HEK293 (cell line): ENCODE measurements around the gene RPS10.

Experiments used
- HIC1 ChIP-seq: fragments of 450-650 bp; formaldehyde crosslinking; IDR thresholded peaks from 2 replicates; pipeline ENCODE4 v1.5.1; 2016; ENCODE audit warnings: missing biosample characterization, missing genetic modification characterization
- PRDM1 ChIP-seq: fragments of 450-650 bp; formaldehyde crosslinking; IDR thresholded peaks from 2 replicates; pipeline ENCODE4; 2016; ENCODE audit warnings: missing biosample characterization, missing genetic modification characterization
- SALL2 ChIP-seq: fragments of 450-650 bp; formaldehyde crosslinking; IDR thresholded peaks from 2 replicates; pipeline ENCODE4 v1.5.0; 2017; ENCODE audit warnings: missing biosample characterization, mild to moderate bottlenecking, missing genetic modification characterization, borderline replicate concordance
- SETDB1 ChIP-seq: IDR thresholded peaks from one replicate; pipeline ENCODE4 v1.6.1; 2017; ENCODE audit warnings: mild to moderate bottlenecking, low read length, moderate library complexity, mixed read lengths; ENCODE audit not compliant: insufficient read length
- ZEB2 ChIP-seq: fragments of 450-650 bp; formaldehyde crosslinking; IDR thresholded peaks from 2 replicates; pipeline ENCODE4 v1.5.1; 2016; ENCODE audit warnings: missing biosample characterization, missing genetic modification characterization
- ZNF114 ChIP-seq: fragments of 450-650 bp; formaldehyde crosslinking; IDR thresholded peaks from 2 replicates; pipeline ENCODE4 v1.5.0; 2017; ENCODE audit warnings: missing biosample characterization, missing genetic modification characterization
- ZNF19 ChIP-seq: fragments of 450-650 bp; formaldehyde crosslinking; IDR thresholded peaks from 2 replicates; pipeline ENCODE4; 2016; ENCODE audit warnings: missing biosample characterization, missing genetic modification characterization, low read depth
- ZNF23 ChIP-seq: fragments of 450-650 bp; formaldehyde crosslinking; IDR thresholded peaks from 2 replicates; pipeline ENCODE4 v1.5.1; 2016; ENCODE audit warnings: missing biosample characterization, missing genetic modification characterization, borderline replicate concordance
- ZNF324 ChIP-seq: fragments of 450-650 bp; formaldehyde crosslinking; IDR thresholded peaks from 2 replicates; pipeline ENCODE4 v1.5.1; 2016; ENCODE audit warnings: missing biosample characterization, missing genetic modification characterization
- ZNF398 ChIP-seq: fragments of 450-650 bp; formaldehyde crosslinking; IDR thresholded peaks from 2 replicates; pipeline ENCODE4 v1.5.1; 2017; ENCODE audit warnings: missing biosample characterization, missing genetic modification characterization
- ZNF501 ChIP-seq: fragments of 450-650 bp; formaldehyde crosslinking; IDR thresholded peaks from 2 replicates; pipeline ENCODE4 v1.5.1; 2016; ENCODE audit warnings: missing biosample characterization, missing genetic modification characterization
- ZNF530 ChIP-seq: fragments of 450-650 bp; formaldehyde crosslinking; IDR thresholded peaks from 2 replicates; pipeline ENCODE4 v1.5.1; 2016; ENCODE audit warnings: low read depth, missing biosample characterization, missing genetic modification characterization
- ZNF629 ChIP-seq: fragments of 450-650 bp; formaldehyde crosslinking; IDR thresholded peaks from 2 replicates; pipeline ENCODE4 v1.5.1; 2017; ENCODE audit warnings: missing biosample characterization, missing genetic modification characterization
- ZSCAN5A ChIP-seq: fragments of 450-650 bp; formaldehyde crosslinking; IDR thresholded peaks from 2 replicates; pipeline ENCODE4 v1.5.1; 2016; ENCODE audit warnings: missing biosample characterization, missing genetic modification characterization
- TF ChIP-seq, protein P1 (sequence below): fragments of 450-650 bp; formaldehyde crosslinking; IDR thresholded peaks from 2 replicates; pipeline ENCODE4 v1.5.1; 2016; ENCODE audit warnings: missing biosample characterization, missing genetic modification characterization, borderline replicate concordance
- TF ChIP-seq, protein P2 (sequence below): fragments of 450-650 bp; IDR thresholded peaks from 2 replicates; pipeline ENCODE4 v1.5.1; 2018; ENCODE audit warnings: missing biosample characterization, mild to moderate bottlenecking, missing genetic modification characterization
- TF ChIP-seq, protein P3 (sequence below): fragments of 450-650 bp; IDR thresholded peaks from 2 replicates; pipeline ENCODE4 v1.5.1; 2018; ENCODE audit warnings: missing biosample characterization, missing genetic modification characterization
- TF ChIP-seq, protein P4 (sequence below): fragments of 450-650 bp; formaldehyde crosslinking; IDR thresholded peaks from 2 replicates; pipeline ENCODE4 v1.5.1; 2016; ENCODE audit warnings: missing biosample characterization, missing genetic modification characterization, borderline replicate concordance

The RPS10 gene

DNA sequence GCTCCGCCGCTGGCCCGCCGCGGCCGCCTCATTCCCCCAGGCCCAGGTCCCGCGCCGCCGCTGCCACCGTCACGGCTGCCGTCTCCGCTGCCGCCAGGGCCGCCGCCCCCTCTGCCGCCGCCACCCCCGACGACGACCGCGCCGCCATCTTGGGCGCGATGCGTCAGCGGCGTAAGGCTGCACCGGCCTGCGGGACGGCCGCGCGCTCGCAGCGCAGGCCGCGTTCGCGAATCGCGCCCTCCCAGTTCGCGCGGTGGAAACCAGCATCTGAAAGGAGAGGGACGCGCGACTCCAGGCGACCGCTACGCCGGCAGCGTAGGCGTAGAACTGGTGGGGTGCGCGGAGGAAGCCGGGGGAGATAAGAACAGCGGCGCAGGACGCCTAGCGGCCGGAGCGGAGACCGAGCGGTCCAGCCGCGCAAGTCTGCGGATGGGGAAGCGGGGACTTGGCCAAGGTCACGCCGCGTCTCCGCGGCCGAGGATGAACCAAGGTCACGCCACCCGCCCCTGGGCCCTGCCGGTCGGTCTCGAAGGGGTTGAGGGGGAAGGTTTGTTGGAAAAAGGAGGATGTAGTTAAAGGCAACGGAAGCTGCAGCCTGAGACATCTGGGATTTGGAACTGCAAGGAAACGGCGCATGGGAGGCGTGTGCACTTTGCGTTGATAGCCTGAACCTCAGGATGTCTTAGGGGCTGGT lies 33.2 kb downstream of the RPS10 start, which contains the start of gene NUDT3 (continued):
- TF ChIP-seq, protein P1, sequence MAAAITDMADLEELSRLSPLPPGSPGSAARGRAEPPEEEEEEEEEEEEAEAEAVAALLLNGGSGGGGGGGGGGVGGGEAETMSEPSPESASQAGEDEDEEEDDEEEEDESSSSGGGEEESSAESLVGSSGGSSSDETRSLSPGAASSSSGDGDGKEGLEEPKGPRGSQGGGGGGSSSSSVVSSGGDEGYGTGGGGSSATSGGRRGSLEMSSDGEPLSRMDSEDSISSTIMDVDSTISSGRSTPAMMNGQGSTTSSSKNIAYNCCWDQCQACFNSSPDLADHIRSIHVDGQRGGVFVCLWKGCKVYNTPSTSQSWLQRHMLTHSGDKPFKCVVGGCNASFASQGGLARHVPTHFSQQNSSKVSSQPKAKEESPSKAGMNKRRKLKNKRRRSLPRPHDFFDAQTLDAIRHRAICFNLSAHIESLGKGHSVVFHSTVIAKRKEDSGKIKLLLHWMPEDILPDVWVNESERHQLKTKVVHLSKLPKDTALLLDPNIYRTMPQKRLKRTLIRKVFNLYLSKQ: no peak
- TF ChIP-seq ZSCAN5A (tag by site-specific recombination) (no peak; the same call in 1 of the 2 replicates), ZNF324 (peak; percentile 77; the same call in 1 of the 2 replicates), ZEB2 (peak; percentile 97), ZNF629 (tag by site-specific recombination) (peak; percentile 52; the same call in 1 of the 2 replicates), SALL2 (no peak), ZNF114 (tag by site-specific recombination) (no peak), ZNF530 (no peak), ZNF398 (tag by site-specific recombination) (no peak), PRDM1 (tag by site-specific recombination) (no peak), SETDB1 (no peak), ZNF23 (no peak), ZNF501 (tag by site-specific recombination) (peak; percentile 84; the same call in 1 of the 2 replicates), HIC1 (tag by site-specific recombination) (no peak), ZNF19 (tag by site-specific recombination) (peak; percentile 100)
- TF ChIP-seq, protein P2, sequence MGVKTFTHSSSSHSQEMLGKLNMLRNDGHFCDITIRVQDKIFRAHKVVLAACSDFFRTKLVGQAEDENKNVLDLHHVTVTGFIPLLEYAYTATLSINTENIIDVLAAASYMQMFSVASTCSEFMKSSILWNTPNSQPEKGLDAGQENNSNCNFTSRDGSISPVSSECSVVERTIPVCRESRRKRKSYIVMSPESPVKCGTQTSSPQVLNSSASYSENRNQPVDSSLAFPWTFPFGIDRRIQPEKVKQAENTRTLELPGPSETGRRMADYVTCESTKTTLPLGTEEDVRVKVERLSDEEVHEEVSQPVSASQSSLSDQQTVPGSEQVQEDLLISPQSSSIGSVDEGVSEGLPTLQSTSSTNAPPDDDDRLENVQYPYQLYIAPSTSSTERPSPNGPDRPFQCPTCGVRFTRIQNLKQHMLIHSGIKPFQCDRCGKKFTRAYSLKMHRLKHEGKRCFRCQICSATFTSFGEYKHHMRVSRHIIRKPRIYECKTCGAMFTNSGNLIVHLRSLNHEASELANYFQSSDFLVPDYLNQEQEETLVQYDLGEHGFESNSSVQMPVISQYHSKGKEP (tag by site-specific recombination): peak; percentile 28; the same call in 1 of the 2 replicates
- TF ChIP-seq, protein P3, sequence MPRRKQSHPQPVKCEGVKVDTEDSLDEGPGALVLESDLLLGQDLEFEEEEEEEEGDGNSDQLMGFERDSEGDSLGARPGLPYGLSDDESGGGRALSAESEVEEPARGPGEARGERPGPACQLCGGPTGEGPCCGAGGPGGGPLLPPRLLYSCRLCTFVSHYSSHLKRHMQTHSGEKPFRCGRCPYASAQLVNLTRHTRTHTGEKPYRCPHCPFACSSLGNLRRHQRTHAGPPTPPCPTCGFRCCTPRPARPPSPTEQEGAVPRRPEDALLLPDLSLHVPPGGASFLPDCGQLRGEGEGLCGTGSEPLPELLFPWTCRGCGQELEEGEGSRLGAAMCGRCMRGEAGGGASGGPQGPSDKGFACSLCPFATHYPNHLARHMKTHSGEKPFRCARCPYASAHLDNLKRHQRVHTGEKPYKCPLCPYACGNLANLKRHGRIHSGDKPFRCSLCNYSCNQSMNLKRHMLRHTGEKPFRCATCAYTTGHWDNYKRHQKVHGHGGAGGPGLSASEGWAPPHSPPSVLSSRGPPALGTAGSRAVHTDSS (tag by site-specific recombination): no peak
- TF ChIP-seq, protein P4, sequence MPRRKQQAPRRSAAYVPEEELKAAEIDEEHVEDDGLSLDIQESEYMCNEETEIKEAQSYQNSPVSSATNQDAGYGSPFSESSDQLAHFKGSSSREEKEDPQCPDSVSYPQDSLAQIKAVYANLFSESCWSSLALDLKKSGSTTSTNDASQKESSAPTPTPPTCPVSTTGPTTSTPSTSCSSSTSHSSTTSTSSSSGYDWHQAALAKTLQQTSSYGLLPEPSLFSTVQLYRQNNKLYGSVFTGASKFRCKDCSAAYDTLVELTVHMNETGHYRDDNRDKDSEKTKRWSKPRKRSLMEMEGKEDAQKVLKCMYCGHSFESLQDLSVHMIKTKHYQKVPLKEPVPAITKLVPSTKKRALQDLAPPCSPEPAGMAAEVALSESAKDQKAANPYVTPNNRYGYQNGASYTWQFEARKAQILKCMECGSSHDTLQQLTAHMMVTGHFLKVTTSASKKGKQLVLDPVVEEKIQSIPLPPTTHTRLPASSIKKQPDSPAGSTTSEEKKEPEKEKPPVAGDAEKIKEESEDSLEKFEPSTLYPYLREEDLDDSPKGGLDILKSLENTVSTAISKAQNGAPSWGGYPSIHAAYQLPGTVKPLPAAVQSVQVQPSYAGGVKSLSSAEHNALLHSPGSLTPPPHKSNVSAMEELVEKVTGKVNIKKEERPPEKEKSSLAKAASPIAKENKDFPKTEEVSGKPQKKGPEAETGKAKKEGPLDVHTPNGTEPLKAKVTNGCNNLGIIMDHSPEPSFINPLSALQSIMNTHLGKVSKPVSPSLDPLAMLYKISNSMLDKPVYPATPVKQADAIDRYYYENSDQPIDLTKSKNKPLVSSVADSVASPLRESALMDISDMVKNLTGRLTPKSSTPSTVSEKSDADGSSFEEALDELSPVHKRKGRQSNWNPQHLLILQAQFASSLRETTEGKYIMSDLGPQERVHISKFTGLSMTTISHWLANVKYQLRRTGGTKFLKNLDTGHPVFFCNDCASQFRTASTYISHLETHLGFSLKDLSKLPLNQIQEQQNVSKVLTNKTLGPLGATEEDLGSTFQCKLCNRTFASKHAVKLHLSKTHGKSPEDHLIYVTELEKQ (tag by site-specific recombination): no peak
